Measurements from ENCODE around the gene PTP4A1. TPM values are rescaled to one million over a fixed set of nuclear protein-coding genes. Genes with fewer than 3 reads are reported as not detected.

PTP4A1 gene
- total and polyA plus RNA-seq, 2 of the 13 experiments (the other 11 are each of a cell fraction or from before 2014, with no cell fraction given): 141 to 376 TPM

DNA sequence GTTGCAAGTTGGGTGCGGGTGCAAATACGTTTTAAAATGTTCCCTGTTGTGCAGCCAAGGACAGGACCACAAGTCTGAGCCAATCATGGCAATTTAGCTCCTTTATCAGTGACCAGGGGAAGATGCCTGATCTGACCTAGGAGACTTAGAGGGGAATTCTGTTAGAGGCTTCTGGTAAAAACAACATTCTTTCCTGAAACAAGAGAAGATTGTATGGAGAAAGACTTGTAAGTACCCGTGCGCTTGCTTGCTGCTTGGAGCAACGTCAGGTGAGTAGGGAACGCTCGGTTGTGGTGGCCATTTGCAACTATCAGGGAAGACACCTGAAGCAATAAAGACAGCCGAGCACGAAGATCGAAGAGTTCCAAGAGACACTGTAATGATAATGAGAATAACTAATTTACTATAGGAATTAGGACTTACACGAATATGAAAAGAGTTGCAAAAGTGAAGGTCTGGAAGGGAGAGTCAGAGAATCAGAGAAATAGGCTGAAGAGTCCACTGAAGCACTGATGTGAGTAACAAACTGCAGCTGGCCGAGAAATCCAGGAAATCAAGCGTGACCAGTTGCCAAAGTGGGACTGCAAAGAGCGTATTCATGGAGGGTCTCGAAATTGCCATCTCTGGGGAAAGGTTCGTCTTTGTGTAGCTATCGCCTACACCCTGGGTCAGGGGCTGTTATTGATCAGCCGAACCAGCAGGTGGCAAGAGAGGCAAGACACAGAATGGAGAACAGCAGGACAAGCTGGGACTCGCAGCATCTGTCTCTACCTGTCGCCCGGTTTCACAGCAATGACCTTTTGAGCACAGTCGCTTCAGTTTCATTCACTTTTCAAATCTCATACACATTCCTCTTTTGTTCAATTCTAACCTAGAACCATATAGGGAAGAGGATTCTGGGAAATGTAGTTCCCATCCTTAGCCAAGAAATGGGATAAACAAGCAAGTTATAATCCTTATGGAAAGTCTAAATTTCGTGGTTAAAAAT is 26.1 kb downstream of the PTP4A1 start (continued):
- TF ChIP-seq, protein P1, sequence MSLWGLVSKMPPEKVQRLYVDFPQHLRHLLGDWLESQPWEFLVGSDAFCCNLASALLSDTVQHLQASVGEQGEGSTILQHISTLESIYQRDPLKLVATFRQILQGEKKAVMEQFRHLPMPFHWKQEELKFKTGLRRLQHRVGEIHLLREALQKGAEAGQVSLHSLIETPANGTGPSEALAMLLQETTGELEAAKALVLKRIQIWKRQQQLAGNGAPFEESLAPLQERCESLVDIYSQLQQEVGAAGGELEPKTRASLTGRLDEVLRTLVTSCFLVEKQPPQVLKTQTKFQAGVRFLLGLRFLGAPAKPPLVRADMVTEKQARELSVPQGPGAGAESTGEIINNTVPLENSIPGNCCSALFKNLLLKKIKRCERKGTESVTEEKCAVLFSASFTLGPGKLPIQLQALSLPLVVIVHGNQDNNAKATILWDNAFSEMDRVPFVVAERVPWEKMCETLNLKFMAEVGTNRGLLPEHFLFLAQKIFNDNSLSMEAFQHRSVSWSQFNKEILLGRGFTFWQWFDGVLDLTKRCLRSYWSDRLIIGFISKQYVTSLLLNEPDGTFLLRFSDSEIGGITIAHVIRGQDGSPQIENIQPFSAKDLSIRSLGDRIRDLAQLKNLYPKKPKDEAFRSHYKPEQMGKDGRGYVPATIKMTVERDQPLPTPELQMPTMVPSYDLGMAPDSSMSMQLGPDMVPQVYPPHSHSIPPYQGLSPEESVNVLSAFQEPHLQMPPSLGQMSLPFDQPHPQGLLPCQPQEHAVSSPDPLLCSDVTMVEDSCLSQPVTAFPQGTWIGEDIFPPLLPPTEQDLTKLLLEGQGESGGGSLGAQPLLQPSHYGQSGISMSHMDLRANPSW (CRISPR knock-in tag; IDR thresholded peaks at IDR 0.05; ENCODE audit: borderline replicate concordance): no peak
- TF ChIP-seq MATR3 (CRISPR knock-in tag; IDR thresholded peaks at IDR 0.05) (no peak), ZNF75D (CRISPR knock-in tag; IDR thresholded peaks at IDR 0.05; ENCODE audit: borderline replicate concordance) (no peak), POLR2A (IDR thresholded peaks at IDR 0.05; ENCODE audit: insufficient read depth in 1 of 2, low read depth in 2 of 2, low read length in 2 of 2) (peak; percentile 46 to 60; a peak in 3 of 4 replicates), ESRRA (CRISPR knock-in tag; IDR thresholded peaks at IDR 0.05; ENCODE audit: low read depth) (no peak), ZNF33A (CRISPR knock-in tag; IDR thresholded peaks at IDR 0.05; ENCODE audit: borderline replicate concordance) (no peak; the same call in 1 of the 2 replicates), RCOR2 (CRISPR knock-in tag; IDR thresholded peaks at IDR 0.05) (peak; percentile 60; the same call in 1 of the 2 replicates), ADNP (CRISPR knock-in tag; IDR thresholded peaks at IDR 0.05) (no peak), GTF2F1 (IDR thresholded peaks at IDR 0.05; ENCODE audit: low read length) (no peak), ATF1 (CRISPR knock-in tag; IDR thresholded peaks at IDR 0.05) (peak; percentile 21; the same call in 1 of the 2 replicates), ERF (CRISPR knock-in tag; IDR thresholded peaks at IDR 0.05) (peak; percentile 27; the same call in 1 of the 2 replicates), ZNF3 (CRISPR knock-in tag; IDR thresholded peaks at IDR 0.05) (no peak), ZKSCAN8 (CRISPR knock-in tag; IDR thresholded peaks at IDR 0.05; ENCODE audit: borderline replicate concordance) (peak; percentile 61; the same call in 1 of the 2 replicates), SATB2 (CRISPR knock-in tag; IDR thresholded peaks at IDR 0.05) (no peak)
- TF ChIP-seq, protein P2, sequence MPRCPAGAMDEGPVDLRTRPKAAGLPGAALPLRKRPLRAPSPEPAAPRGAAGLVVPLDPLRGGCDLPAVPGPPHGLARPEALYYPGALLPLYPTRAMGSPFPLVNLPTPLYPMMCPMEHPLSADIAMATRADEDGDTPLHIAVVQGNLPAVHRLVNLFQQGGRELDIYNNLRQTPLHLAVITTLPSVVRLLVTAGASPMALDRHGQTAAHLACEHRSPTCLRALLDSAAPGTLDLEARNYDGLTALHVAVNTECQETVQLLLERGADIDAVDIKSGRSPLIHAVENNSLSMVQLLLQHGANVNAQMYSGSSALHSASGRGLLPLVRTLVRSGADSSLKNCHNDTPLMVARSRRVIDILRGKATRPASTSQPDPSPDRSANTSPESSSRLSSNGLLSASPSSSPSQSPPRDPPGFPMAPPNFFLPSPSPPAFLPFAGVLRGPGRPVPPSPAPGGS (CRISPR knock-in tag; IDR thresholded peaks at IDR 0.05): 0 out of 2 replicates have a peak, but pooled peaks have one; percentile 20
- TF ChIP-seq, protein P3, sequence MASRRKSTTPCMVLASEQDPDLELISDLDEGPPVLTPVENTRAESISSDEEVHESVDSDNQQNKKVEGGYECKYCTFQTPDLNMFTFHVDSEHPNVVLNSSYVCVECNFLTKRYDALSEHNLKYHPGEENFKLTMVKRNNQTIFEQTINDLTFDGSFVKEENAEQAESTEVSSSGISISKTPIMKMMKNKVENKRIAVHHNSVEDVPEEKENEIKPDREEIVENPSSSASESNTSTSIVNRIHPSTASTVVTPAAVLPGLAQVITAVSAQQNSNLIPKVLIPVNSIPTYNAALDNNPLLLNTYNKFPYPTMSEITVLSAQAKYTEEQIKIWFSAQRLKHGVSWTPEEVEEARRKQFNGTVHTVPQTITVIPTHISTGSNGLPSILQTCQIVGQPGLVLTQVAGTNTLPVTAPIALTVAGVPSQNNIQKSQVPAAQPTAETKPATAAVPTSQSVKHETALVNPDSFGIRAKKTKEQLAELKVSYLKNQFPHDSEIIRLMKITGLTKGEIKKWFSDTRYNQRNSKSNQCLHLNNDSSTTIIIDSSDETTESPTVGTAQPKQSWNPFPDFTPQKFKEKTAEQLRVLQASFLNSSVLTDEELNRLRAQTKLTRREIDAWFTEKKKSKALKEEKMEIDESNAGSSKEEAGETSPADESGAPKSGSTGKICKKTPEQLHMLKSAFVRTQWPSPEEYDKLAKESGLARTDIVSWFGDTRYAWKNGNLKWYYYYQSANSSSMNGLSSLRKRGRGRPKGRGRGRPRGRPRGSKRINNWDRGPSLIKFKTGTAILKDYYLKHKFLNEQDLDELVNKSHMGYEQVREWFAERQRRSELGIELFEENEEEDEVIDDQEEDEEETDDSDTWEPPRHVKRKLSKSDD (CRISPR knock-in tag; IDR thresholded peaks at IDR 0.05; ENCODE audit: low read depth): no peak
- TF ChIP-seq, protein P4, sequence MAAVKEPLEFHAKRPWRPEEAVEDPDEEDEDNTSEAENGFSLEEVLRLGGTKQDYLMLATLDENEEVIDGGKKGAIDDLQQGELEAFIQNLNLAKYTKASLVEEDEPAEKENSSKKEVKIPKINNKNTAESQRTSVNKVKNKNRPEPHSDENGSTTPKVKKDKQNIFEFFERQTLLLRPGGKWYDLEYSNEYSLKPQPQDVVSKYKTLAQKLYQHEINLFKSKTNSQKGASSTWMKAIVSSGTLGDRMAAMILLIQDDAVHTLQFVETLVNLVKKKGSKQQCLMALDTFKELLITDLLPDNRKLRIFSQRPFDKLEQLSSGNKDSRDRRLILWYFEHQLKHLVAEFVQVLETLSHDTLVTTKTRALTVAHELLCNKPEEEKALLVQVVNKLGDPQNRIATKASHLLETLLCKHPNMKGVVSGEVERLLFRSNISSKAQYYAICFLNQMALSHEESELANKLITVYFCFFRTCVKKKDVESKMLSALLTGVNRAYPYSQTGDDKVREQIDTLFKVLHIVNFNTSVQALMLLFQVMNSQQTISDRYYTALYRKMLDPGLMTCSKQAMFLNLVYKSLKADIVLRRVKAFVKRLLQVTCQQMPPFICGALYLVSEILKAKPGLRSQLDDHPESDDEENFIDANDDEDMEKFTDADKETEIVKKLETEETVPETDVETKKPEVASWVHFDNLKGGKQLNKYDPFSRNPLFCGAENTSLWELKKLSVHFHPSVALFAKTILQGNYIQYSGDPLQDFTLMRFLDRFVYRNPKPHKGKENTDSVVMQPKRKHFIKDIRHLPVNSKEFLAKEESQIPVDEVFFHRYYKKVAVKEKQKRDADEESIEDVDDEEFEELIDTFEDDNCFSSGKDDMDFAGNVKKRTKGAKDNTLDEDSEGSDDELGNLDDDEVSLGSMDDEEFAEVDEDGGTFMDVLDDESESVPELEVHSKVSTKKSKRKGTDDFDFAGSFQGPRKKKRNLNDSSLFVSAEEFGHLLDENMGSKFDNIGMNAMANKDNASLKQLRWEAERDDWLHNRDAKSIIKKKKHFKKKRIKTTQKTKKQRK (IDR thresholded peaks at IDR 0.05; ENCODE audit: low read length): no peak
